Loucy (cell line): ENCODE measurements around the gene COX20.

Experiments used
- EZH2phosphoT487 ChIP-seq: fragments of 200-600 bp; IDR thresholded peaks from 2 replicates; pipeline ENCODE4 v1.6.1; 2018; ENCODE audit warnings: antibody characterized with exemption, mild to moderate bottlenecking, moderate library complexity, borderline replicate concordance
- TF ChIP-seq, protein P1 (sequence below): fragments of 200-600 bp; sonication (generic); conservative IDR thresholded peaks from 2 replicates; pipeline ENCODE4 v1.5.1; 2014; ENCODE audit warnings: mild to moderate bottlenecking, antibody characterized with exemption, low read length

DNA sequence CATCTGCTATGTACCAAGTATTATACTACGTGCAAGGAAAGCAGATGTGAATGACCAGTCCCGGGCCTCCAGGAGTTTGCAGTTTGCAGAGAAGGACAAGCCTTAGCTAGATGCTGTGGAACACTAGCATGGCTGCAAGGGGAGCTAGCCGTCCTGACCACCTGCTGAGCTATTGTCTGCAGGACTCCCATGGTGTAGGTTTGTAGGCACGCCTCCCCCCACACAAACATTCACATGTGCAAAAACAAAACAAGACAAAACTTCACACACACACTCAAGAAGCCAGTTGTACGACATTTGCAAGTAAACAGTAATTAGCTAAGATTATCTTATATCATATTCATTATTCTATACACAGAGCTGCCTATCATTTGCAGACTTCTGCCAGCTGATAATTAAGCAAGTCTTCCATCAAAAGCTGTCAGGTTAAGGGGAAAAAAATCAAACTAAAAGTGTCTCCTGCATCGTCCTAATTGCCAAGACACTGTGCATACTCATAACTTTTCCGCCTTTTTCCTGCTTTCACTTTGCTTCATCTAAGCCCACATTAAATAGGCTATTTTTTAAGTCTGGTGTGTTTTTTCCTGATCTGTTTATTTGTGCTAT is 39.6 kb downstream of the COX20 start:
- TF ChIP-seq, protein P1, sequence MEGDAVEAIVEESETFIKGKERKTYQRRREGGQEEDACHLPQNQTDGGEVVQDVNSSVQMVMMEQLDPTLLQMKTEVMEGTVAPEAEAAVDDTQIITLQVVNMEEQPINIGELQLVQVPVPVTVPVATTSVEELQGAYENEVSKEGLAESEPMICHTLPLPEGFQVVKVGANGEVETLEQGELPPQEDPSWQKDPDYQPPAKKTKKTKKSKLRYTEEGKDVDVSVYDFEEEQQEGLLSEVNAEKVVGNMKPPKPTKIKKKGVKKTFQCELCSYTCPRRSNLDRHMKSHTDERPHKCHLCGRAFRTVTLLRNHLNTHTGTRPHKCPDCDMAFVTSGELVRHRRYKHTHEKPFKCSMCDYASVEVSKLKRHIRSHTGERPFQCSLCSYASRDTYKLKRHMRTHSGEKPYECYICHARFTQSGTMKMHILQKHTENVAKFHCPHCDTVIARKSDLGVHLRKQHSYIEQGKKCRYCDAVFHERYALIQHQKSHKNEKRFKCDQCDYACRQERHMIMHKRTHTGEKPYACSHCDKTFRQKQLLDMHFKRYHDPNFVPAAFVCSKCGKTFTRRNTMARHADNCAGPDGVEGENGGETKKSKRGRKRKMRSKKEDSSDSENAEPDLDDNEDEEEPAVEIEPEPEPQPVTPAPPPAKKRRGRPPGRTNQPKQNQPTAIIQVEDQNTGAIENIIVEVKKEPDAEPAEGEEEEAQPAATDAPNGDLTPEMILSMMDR: no peak
- no peak for TF ChIP-seq EZH2phosphoT487
